Stimulated activated CD4-positive, alpha-beta T cell treated with anti-CD3 and anti-CD28 coated beads, TNF-alpha, amount 100 ng/mL, for 1 hour (primary cell): ENCODE results near the gene NTF3.

ENCODE experiments used
- DNase-seq, 3 donors: peaks; one replicate each; pipeline ENCODE4 v3.0.0-alpha.2; 2020; ENCODE audit warnings: low read depth in 3 of 3, low spot score in 1 of 3

Gene NTF3

DNA sequence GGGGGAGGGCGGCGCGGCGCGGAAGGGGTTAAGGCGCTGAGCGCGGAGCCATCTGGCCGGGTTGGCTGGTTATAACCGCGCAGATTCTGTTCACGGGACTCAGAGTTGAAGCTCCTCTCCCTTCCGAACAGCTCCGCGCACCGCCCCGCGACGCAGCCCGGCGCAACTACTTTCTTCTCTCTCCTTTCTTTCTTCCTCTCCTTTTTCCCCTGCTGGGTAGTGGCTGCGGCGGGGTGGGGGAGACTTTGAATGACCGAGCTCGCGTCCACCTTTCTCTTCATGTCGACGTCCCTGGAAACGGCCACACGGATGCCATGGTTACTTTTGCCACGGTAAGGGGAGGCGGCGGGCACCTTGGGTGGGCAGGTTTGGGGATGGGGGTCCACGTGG lies at the start of gene NTF3:
Gene NTF3, plus strand, starts transcription at position 98 of the 390 bp plus-strand sequence. Its CDS starts 217 bp downstream, at position 315.
- DNase-seq: no peak

GRCh38 chr12:5384015-5384414 lies 47.9 kb upstream of the NTF3 start:
- DNase-seq: no peak

GRCh38 chr12:5388581-5389535 lies 43.0 kb upstream of the NTF3 start:
- no peak for DNase-seq

DNA sequence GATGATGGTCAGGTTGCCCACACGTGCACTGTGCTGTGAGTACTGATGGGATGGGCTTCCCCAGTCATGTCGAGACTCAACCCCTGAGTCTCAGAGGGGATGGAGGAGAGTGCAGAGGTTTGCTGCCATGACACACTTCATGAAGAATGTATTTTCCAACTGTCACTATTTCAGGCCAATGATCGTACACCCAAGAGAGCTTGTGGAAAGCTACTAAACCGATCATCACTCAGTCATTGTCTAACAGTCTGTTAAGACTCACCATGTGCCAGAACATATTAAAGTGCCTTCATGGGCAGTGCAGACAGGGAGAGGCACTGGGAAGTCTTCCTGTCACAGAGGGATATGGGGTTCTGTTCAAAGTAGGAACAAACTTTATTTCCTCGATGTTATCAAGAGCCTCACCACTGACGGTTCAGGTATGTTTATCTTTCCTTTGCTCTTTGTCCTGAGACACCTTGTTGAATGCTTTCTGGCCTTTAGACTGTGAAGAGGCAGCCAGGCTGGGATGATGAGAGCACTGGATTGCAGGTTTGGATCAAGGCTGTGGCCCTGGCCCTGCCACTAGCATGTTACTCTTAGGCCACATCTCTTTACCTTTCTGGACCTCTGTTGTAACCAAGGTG lies 41.6 kb upstream of the NTF3 start:
- no peak for DNase-seq

DNA sequence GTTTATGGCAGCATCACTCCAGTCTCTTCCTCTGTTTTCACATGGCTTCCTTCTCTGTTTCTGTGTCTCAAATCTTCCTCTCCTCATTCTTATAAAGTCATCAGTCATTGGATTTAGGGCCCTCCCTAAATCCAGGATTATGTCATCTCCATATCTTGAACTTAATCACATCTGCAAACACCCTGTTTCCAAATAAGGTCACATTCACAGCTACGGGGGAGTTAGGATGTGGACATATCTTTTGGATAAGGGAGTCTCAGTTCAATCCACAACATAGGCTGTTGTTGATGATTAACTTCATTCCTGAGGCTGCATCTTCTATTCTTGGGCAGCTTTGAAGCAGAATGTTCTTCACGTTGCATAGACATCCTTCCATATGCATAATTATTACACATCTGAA lies 40.3 kb upstream of the NTF3 start:
- DNase-seq: no peak

GRCh38 chr12:5392961-5393360 lies 38.9 kb upstream of the NTF3 start:
- DNase-seq: no peak

DNA sequence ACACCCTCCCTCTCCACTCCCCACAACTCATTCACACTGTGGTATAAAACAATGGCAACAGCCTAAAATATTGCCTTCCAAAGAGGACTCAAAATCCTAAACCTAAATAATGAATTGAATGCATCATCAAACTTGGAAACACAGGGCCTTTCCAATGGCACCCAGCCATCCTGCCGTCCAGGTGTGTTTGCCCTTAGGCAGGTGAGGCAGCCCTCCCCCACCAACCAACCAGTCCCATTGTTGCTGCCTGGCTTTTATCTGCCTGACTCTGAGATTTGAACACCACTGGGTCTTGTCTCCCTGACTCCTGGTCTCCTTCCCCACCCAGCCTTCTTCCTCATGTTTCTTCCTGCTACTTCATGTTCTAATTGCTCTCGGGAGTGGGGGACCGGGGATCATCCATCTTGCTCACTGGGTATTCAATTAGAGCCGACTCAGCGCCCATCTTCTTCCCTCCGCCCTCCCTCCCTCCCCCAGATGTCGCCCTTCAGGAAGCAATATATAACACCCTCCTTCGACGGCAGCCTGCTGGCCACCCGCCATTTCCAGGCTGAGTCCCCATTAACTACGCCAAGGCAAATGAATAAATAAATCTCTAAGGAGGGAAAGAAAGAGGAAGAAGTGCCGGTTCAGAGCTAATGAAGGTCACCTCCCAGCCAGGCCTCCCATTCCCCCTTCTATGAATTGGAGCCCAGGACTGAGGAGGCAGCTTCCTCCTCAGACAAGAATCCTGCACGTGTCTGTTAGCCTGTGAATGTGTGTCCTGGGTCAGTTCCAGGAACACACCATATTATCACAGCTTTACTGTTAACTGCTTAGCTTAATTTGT lies 36.3 kb upstream of the NTF3 start:
- DNase-seq: no peak

DNA sequence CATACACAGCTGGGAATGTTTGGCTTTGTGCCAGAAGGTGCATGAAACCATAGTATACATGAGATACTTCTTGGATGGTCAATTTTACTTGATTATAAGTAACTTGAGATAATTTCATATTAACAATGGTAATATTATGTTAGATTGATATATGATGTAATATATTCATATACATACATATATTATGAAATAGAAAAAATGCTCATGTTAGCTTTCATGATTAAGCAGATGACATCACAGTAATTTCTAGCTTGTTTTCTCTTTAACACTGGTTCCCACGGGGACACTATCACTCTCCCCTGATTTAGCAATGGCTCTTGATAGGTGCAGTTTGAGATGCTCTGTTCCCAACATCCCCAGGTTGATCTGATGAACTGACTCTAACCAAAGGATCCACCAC lies 35.4 kb upstream of the NTF3 start:
- no peak for DNase-seq

DNA sequence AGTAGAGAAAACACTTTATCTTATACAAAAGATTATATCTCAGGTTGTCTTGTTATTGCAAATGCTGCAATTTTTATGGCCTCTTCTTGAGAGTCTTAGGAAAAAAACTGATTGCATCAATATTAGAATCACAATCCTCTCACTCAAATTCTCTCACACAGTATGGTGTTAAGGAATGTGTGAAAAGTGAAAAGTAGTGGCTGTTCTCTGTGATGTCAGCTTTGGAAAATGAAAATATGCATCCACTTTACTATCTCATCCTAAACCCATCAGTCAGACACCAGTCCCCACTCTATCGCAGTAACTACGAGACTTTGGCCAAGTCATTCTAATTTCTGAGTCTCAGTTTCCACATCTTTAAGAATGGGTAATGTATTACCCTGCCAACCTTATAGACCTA lies 32.6 kb upstream of the NTF3 start:
- DNase-seq: no peak

DNA sequence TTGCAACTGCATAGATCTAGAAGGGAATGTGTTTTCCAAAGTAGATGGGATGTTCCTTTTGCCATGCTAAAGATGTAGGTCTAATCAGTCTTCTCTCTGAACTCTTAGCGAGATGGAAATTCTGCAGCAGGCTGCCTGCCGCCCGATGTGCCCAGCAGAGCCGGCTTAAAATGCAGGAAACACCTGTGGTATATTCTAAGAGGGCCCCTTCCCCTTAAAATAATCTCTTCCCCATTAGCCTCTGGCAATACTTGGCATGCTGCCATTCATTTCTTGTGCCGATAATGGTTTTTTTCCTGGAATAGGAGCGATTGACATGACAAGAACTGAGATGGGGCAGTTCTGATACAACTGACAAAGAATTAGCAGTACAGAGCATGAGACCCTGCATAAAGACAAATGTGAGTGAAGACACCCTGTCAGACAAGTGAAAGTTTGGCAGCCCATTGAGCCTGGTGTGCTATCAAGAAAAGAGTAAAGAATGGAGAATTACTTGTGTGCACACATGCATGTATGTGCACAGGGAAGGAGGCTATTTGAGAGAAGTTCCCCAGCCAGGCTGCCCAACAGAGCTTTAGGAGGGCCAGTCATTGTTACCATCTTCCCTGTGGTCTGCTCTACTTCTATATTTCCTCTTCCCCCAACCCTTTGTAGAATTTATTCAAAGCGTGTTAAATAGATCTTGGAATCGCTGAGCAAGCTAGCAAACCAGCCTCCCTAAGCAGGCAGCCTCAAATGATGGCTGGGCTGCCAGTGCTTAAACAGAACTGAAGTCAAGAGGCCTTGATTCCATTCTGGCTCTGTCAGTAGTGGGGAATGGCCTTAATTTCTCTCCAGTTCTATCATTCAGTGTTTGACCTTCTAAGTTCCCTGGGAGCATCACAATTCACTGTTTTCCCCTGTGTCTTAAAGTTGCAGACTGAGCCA lies 29.6 kb upstream of the NTF3 start:
- DNase-seq: no peak

- no peak for DNase-seq
Measured at GRCh38 chr12:5403411-5403810, 28.5 kb upstream of the NTF3 start.

DNA sequence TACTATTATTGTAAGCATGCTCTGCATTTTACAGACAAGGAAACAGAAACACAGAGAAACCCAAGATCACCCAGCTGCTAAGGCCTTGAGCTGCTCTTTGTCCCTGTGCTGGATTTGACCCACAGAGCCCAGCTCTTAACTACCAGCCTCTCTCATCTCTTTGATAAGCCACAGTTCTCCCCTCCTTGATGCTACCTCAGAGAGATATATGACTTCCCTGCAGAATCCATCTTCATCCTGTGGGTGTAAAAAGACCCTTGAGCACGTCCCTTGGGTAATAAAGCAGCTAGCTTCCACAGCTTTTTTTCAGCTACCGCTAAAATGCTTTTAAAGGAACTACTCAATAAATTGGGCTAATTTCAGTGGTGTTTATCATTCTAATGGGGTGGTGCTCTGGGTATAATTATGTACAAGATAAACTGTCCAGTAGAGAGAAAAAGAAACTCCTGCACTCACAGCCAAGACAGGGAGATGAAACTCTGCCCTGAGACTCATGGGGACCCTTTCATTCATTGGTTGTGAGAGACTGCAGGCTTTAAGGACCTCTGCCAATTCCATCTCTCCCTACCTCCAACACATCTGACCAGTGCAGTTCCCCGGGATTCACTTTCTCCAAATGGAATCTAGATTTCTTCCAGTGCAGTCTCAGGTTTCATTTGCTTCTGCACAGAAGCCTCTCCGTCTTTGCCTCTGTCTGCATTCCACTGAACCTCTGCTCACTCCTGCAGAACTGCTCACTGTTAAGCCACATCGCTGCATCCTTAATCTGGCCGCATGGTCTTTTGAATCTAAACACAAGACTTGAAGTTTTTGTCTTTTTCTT lies 24.7 kb upstream of the NTF3 start:
- no peak for DNase-seq

DNA sequence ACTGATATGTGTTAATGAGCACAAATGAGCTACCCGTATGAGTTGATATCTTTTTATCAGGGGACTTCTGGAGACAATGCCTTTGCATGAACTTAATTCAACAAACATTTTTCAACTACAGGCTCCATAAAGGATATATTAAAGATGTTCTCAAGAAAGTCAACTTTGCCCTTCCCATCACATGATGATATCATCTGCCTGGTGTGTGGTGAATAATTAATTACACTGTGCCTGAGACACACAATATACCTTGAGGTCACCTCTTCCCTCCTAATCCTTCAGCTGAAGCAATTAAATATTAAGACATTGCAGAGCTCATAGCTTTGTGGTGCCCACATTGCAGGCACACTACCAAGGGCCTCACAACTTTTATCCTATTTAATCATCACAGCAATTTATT lies 22.3 kb upstream of the NTF3 start:
- DNase-seq: no peak

GRCh38 chr12:5416571-5416970 lies 15.3 kb upstream of the NTF3 start:
- DNase-seq: no peak

DNA sequence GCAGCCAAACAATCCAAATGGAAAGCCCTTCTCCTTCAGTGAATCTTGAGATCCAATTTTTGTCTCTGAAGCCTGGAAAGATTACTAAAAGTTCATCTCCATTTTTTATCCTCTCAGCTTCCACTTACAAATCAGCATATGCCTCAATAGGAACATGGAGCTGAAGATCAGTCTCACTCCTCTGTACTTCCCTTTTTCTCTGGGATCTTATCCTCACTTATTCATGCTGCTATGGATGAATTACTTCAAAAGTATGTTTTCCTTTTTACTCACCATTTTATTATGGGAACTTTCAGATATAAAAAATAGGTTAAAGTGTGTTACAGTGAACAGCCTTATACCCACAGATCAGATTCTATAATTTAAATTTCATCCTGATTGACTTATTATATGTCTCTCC lies 14.4 kb upstream of the NTF3 start:
- no peak for DNase-seq

GRCh38 chr12:5428332-5429221 lies 3.3 kb upstream of the NTF3 start:
- no peak for DNase-seq

GRCh38 chr12:5429741-5430557 lies 2.0 kb upstream of the NTF3 start:
- DNase-seq: no peak
